Keratinocyte (primary cell): ENCODE measurements around the gene PANK1. TPM values are rescaled to one million over a fixed set of nuclear protein-coding genes. Genes with fewer than 3 reads are reported as not detected.
"Not testable (repeated sequence)": the region's sequence is repeated elsewhere in the genome, so short reads cannot be mapped to it uniquely, and the experiment has no call there.

Experiments
- DNase-seq: peaks from one replicate; pipeline ENCODE4 v3.0.0-alpha.2; 2011; ENCODE audit warnings: low read depth, missing footprints, low spot score
- FAIRE-seq: peaks from 2 replicates; lab custom pipeline; 2011; peaks lifted over from hg19 to GRCh38; lab: Jason Lieb, UNC
- H2AFZ ChIP-seq: 2 replicates; pipeline ENCODE4 v1.6.0; 2012; ENCODE audit warnings: low read length, control low read depth, inconsistent platforms; ENCODE audit not compliant: control insufficient read depth
- H3K27ac ChIP-seq: 2 replicates; pipeline ENCODE4 v1.5.1; 2011; ENCODE audit warnings: low read length; ENCODE audit not compliant: control insufficient read depth, insufficient read depth
- H3K27me3 ChIP-seq: 3 replicates; pipeline ENCODE4 v1.6.0; 2011; ENCODE audit warnings: low read length; ENCODE audit not compliant: control insufficient read depth, insufficient read depth; ENCODE audit errors: extremely low read depth
- H3K36me3 ChIP-seq, 2 experiments: 2 replicates in 1 of 2; 3 replicates in 1 of 2; pipeline ENCODE4 v1.5.1; 2011; ENCODE audit warnings: low read length in 2 of 2, mild to moderate bottlenecking in 1 of 2; ENCODE audit not compliant: control insufficient read depth in 2 of 2, insufficient read depth in 2 of 2; ENCODE audit errors: extremely low read depth in 1 of 2
- H3K4me1 ChIP-seq: 3 replicates; pipeline ENCODE4 v1.5.1; 2011; ENCODE audit warnings: low read length; ENCODE audit not compliant: control insufficient read depth, insufficient read depth; ENCODE audit errors: extremely low read depth
- H3K4me2 ChIP-seq: 3 replicates; pipeline ENCODE4 v1.6.0; 2011; ENCODE audit warnings: low read depth, low read length; ENCODE audit not compliant: control insufficient read depth, insufficient read depth; ENCODE audit errors: extremely low read depth
- H3K4me3 ChIP-seq, 3 experiments: fragments of 200-600 bp in 1 of 3; sonication (generic) in 1 of 3; 2 replicates in 2 of 3; 3 replicates in 1 of 3; pipeline ENCODE4 v1.5.1; 2011 to 2016; ENCODE audit warnings: low read length in 3 of 3, mild to moderate bottlenecking in 3 of 3, control low read depth in 2 of 3, inconsistent platforms in 1 of 3, low read depth in 1 of 3, mixed read lengths in 1 of 3, mixed run types in 1 of 3, moderate library complexity in 1 of 3; ENCODE audit not compliant: control insufficient read depth in 2 of 3, insufficient read depth in 2 of 3; ENCODE audit errors: extremely low read depth in 1 of 3
- H3K79me2 ChIP-seq: 2 replicates; pipeline ENCODE4 v1.6.0; 2012; ENCODE audit warnings: low read length; ENCODE audit not compliant: control insufficient read depth, insufficient read depth
- H3K9ac ChIP-seq: 3 replicates; pipeline ENCODE4 v1.6.0; 2011; ENCODE audit warnings: low read length; ENCODE audit not compliant: control insufficient read depth, insufficient read depth; ENCODE audit errors: extremely low read depth
- H3K9me1 ChIP-seq: 3 replicates; pipeline ENCODE4 v1.6.0; 2011; ENCODE audit warnings: low read length; ENCODE audit not compliant: control insufficient read depth, insufficient read depth; ENCODE audit errors: extremely low read depth
- H3K9me3 ChIP-seq: 2 replicates; pipeline ENCODE4 v1.5.1; 2012; ENCODE audit warnings: low read depth, low read length; ENCODE audit not compliant: control insufficient read depth
- H4K20me1 ChIP-seq: 3 replicates; pipeline ENCODE4 v1.6.0; 2011; ENCODE audit warnings: low read length; ENCODE audit not compliant: control insufficient read depth, insufficient read depth; ENCODE audit errors: extremely low read depth
- EZH2 ChIP-seq: IDR thresholded peaks from one replicate; pipeline ENCODE4 v1.6.1; 2012; ENCODE audit warnings: inconsistent platforms, mild to moderate bottlenecking, low read length, moderate library complexity
- dilution Hi-C: fragments of 300-500 bp; cut with MboI; formaldehyde crosslinking; loops from one replicate; pipeline ENCODE4 v1.7.0; 2020; ENCODE audit warnings: low sequenced_read_pairs; ENCODE audit not compliant: extremely low pct_ligation_motif_present
- polyA plus RNA-seq, 5 experiments: library from polyadenylated mRNA; depleted of rRNA in 3 of 5; stranded (reverse) in 3 of 5; stranded (forward) in 1 of 5; unstranded in 1 of 5; fragments of >200 nt; gene quantifications; 1 replicate in 1 of 5; 2 replicates in 3 of 5; 3 replicates in 1 of 5; pipeline versions ENCODE4 v1.2.1 to v1.2.3, GENCODE V29; 2011 to 2012; ENCODE audit warnings: missing spikeins in 2 of 5, low read depth in 1 of 5, low replicate concordance in 1 of 5
- TF ChIP-seq, protein P1 (sequence below), 3 experiments: IDR thresholded peaks in 1 of 3; conservative IDR thresholded peaks in 1 of 3; optimal IDR thresholded peaks in 1 of 3; 2 replicates in 2 of 3; 3 replicates in 1 of 3; pipeline versions ENCODE3 to v1.5.1; 2011; ENCODE audit warnings: low read length in 3 of 3, mild to moderate bottlenecking in 3 of 3, moderate library complexity in 2 of 3, control low read depth in 1 of 3, inconsistent platforms in 1 of 3; ENCODE audit not compliant: insufficient read depth in 2 of 3; ENCODE audit errors: extremely low read depth in 1 of 3

PANK1 gene
- polyA plus RNA-seq, 1 donor (not counting 4 experiments of a cell fraction or from before 2014, with no cell fraction given) = 9.5 TPM

DNA sequence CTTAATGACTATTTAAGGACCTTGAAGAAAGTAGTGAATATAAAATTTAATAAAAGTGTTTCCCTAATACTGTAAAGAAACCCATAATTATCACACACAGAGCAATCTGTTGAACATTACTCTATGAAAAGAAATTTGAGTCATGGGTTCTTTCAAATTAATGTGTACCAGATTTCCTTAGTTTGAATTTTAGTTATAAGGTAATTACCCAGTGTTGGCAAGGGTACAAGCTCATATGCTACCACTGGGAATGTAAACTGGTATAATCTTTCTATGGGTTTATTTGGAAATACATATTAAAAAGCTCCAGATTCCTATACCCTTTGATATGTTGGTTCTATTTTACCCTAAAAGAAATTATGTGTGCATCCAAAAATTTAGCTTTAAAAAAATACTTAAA is 22.9 kb downstream of the PANK1 start:
- dilution Hi-C loops = no loop called here
- TF ChIP-seq EZH2 = no peak
- TF ChIP-seq, protein P1, sequence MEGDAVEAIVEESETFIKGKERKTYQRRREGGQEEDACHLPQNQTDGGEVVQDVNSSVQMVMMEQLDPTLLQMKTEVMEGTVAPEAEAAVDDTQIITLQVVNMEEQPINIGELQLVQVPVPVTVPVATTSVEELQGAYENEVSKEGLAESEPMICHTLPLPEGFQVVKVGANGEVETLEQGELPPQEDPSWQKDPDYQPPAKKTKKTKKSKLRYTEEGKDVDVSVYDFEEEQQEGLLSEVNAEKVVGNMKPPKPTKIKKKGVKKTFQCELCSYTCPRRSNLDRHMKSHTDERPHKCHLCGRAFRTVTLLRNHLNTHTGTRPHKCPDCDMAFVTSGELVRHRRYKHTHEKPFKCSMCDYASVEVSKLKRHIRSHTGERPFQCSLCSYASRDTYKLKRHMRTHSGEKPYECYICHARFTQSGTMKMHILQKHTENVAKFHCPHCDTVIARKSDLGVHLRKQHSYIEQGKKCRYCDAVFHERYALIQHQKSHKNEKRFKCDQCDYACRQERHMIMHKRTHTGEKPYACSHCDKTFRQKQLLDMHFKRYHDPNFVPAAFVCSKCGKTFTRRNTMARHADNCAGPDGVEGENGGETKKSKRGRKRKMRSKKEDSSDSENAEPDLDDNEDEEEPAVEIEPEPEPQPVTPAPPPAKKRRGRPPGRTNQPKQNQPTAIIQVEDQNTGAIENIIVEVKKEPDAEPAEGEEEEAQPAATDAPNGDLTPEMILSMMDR (optimal IDR thresholded peaks at IDR 0.05 in 1 of 3, IDR thresholded peaks at IDR 0.05 in 1 of 3, conservative IDR thresholded peaks at IDR 0.05 in 1 of 3; ENCODE audit: extremely low read depth in 1 of 3, insufficient read depth in 2 of 3, low read length in 3 of 3) = no peak
- DNase-seq = no peak
- H3K9me3 ChIP-seq = no peaks in the 10 kb centered on the region
- no peaks in the 10 kb centered on the region for H3K36me3 ChIP-seq
- H3K9me1 ChIP-seq = no peaks in the 10 kb centered on the region
- H3K27me3 ChIP-seq = no peaks in the 10 kb centered on the region
- H3K4me3 ChIP-seq = no peak overlapping the region
- H3K9ac ChIP-seq = no peak overlapping the region
- no peak overlapping the region for H3K27ac ChIP-seq
- H3K4me1 ChIP-seq = no peaks in the 10 kb centered on the region
- no peak overlapping the region for H2AFZ ChIP-seq
- H3K4me2 ChIP-seq = no peak overlapping the region
- no peak for FAIRE-seq
- no peaks in the 10 kb centered on the region for H4K20me1 ChIP-seq
- H3K79me2 ChIP-seq = peaks cover 3% of the 10 kb centered on the region

DNA sequence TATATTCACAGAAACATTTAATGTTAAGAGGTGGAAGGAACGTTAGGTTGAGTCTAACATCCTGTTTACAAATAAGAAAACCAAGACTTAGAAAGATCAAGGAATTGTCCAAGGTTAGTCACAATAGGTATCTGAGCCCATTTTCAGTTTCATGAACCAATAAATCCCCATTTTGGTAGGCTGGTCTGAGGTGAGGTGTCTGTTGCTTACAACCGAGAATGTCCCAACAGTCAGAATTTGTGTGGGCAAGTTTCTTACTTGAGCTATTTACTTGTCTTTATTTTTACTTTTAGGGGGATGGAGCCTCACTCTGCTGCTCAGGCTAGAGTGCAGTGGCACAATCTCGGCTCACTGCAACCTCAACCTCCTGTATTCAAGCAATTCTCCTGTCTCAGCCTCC is 23.6 kb downstream of the PANK1 start:
- H3K27me3 ChIP-seq = no peaks in the 10 kb centered on the region
- H3K9me3 ChIP-seq = no peaks in the 10 kb centered on the region
- no peak overlapping the region for H3K4me3 ChIP-seq
- H3K9me1 ChIP-seq = no peaks in the 10 kb centered on the region
- peaks cover 3% of the 10 kb centered on the region for H3K79me2 ChIP-seq
- H4K20me1 ChIP-seq = no peaks in the 10 kb centered on the region
- no peaks in the 10 kb centered on the region for H3K36me3 ChIP-seq
- no peak for DNase-seq
- FAIRE-seq = no peak
- H2AFZ ChIP-seq = no peak overlapping the region
- no peak overlapping the region for H3K4me2 ChIP-seq
- H3K27ac ChIP-seq = no peak overlapping the region
- H3K9ac ChIP-seq = no peak overlapping the region
- TF ChIP-seq EZH2 = no peak
- TF ChIP-seq, protein P1 (optimal IDR thresholded peaks at IDR 0.05 in 1 of 3, IDR thresholded peaks at IDR 0.05 in 1 of 3, conservative IDR thresholded peaks at IDR 0.05 in 1 of 3; ENCODE audit: extremely low read depth in 1 of 3, insufficient read depth in 2 of 3, low read length in 3 of 3) = no peak
- dilution Hi-C loops = no loop called here
- no peaks in the 10 kb centered on the region for H3K4me1 ChIP-seq

DNA sequence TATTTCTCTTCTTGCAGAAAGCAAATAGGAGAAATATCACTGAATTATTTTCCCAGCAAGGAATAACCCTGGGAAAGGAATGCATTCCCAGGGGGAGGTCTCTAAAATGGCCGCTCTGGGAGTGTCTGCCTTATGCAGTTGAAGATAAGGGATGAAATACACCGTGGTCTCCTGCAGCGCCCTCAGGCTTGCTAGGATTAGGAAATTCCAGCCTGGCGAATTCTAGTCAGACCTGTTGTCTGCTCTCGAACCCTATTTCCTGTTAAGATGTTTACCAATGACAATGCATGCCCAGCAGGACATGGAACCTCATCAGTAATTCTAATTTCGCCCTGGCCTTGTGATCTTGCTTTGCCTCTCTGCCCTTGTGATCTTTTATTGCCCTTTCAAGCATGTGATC is 24.7 kb downstream of the PANK1 start:
- dilution Hi-C loops, H3K9me1 ChIP-seq, H3K4me2 ChIP-seq, H3K27me3 ChIP-seq, H3K27ac ChIP-seq, FAIRE-seq, H3K9ac ChIP-seq, H3K4me1 ChIP-seq, H3K79me2 ChIP-seq, H3K9me3 ChIP-seq, DNase-seq, H3K36me3 ChIP-seq, H3K4me3 ChIP-seq, H4K20me1 ChIP-seq, H2AFZ ChIP-seq: not testable (repeated sequence)
